CD4-positive, alpha-beta memory T cell (primary cell): Measurements from ENCODE around the gene NCOA3. TPM values are rescaled to one million over a fixed set of nuclear protein-coding genes. Genes with fewer than 3 reads are reported as not detected.

ENCODE experiments used
- CTCF ChIA-PET: fragments of 350-600 bp; sonication (Branson Sonifier 250); formaldehyde crosslinking; loops from one replicate; lab custom pipeline; 2021; ENCODE audit warnings: inconsistent platforms; ENCODE audit not compliant: partially characterized antibody; lab: Charles Lee
- POLR2A ChIA-PET: fragments of 350-600 bp; sonication (Branson Sonifier 250); formaldehyde crosslinking; loops from one replicate; lab custom pipeline; 2021; ENCODE audit not compliant: partially characterized antibody; lab: Charles Lee
- DNase-seq, 5 donors: peaks; one replicate each; pipeline versions ENCODE4 v3.0.0 to v3.0.0-alpha.2; 2020 to 2022; ENCODE audit warnings: mixed read lengths in 1 of 5
- H3K27ac ChIP-seq: one replicate; pipeline ENCODE4 v1.7.0; 2013; ENCODE audit warnings: low read depth, low read length
- H3K27me3 ChIP-seq: 2 replicates; pipeline ENCODE4 v1.7.0; 2013; ENCODE audit warnings: mild to moderate bottlenecking, low read length, moderate library complexity; ENCODE audit not compliant: insufficient read depth
- H3K36me3 ChIP-seq: 2 replicates; pipeline ENCODE4 v1.7.0; 2013; ENCODE audit warnings: mild to moderate bottlenecking, low read length, moderate library complexity; ENCODE audit not compliant: insufficient read depth
- H3K4me1 ChIP-seq: 2 replicates; pipeline ENCODE4 v1.7.0; 2013; ENCODE audit warnings: mild to moderate bottlenecking, low read length, moderate library complexity; ENCODE audit not compliant: insufficient read depth
- H3K4me3 ChIP-seq, 2 donors: one replicate each; pipeline ENCODE4 v1.7.0; 2013; ENCODE audit warnings: low read length in 2 of 2, mild to moderate bottlenecking in 1 of 2
- H3K9me3 ChIP-seq, 2 donors: one replicate each; pipeline ENCODE4 v1.7.0; 2013; ENCODE audit warnings: low read length in 2 of 2, control low read depth in 1 of 2; ENCODE audit not compliant: control insufficient read depth in 1 of 2
- H3K27ac Mint-ChIP-seq, 7 donors: one replicate each; pipeline ENCODE4 v1.8.0; 2020 to 2021; ENCODE audit warnings: mixed read lengths in 7 of 7, mild to moderate bottlenecking in 6 of 7, inconsistent platforms in 3 of 7, moderate library complexity in 3 of 7
- H3K27me3 Mint-ChIP-seq, 2 donors: one replicate each; pipeline ENCODE4 v1.8.0; 2020 to 2021; ENCODE audit warnings: mixed read lengths in 2 of 2
- H3K36me3 Mint-ChIP-seq, 2 donors: one replicate each; pipeline ENCODE4 v1.8.0; 2020 to 2021; ENCODE audit warnings: mixed read lengths in 2 of 2, inconsistent platforms in 1 of 2, mild to moderate bottlenecking in 1 of 2
- H3K4me1 Mint-ChIP-seq, 4 donors: one replicate each; pipeline ENCODE4 v1.8.0; 2020 to 2021; ENCODE audit warnings: mixed read lengths in 4 of 4, mild to moderate bottlenecking in 1 of 4
- H3K4me3 Mint-ChIP-seq, 8 donors: one replicate each; pipeline ENCODE4 v1.8.0; 2020 to 2021; ENCODE audit warnings: mixed read lengths in 8 of 8, mild to moderate bottlenecking in 7 of 8, moderate library complexity in 6 of 8, inconsistent platforms in 3 of 8
- H3K9me3 Mint-ChIP-seq, 8 donors: one replicate each; pipeline ENCODE4 v1.8.0; 2020 to 2021; ENCODE audit warnings: mixed read lengths in 8 of 8, mild to moderate bottlenecking in 5 of 8, inconsistent platforms in 3 of 8, moderate library complexity in 1 of 8
- intact Hi-C: fragments of 100-400 bp; cut with micrococcal nuclease; formaldehyde crosslinking; loops from one replicate; pipeline ENCODE4 v1.15.1; 2023
- polyA plus RNA-seq, 2 donors: library from polyadenylated mRNA; unstranded; fragments of 300-500 nt; fragmentation: Illumina TruSeq; gene quantifications; one replicate each; pipeline ENCODE4 v1.2.3, GENCODE V29; 2021
- total RNA-seq, 2 experiments: library from RNA; stranded (reverse); gene quantifications; one replicate each; pipeline ENCODE4 v1.2.3, GENCODE V29; 2021

Gene NCOA3
- total and polyA plus RNA-seq, 4 experiments from 2014 or later = 7.0 to 74.7 (median 46.2) TPM

- peaks cover 26 to 41% (median 34%) of the 10 kb centered on the region in 4 donors for H3K4me1 Mint-ChIP-seq
- H3K27ac Mint-ChIP-seq = peak overlapping the region in 4 of 7 donors; percentile 22 to 58 (median 30)
- peak overlapping the region in 3 of 8 donors; percentile 2 to 8 (median 2) for H3K4me3 Mint-ChIP-seq
- no peaks in the 10 kb centered on the region for H3K9me3 ChIP-seq
- H3K36me3 ChIP-seq = no peaks in the 10 kb centered on the region
- H3K4me3 ChIP-seq = no peak overlapping the region
- H3K9me3 Mint-ChIP-seq = peaks cover 0 to 10% (median 3%) of the 10 kb centered on the region in 8 donors
- no peaks in the 10 kb centered on the region for H3K27me3 ChIP-seq
- ChIA-PET POLR2A (interaction anchor here (1.1 to 1.5 kb wide), 2 partner anchors 9 to 25 kb away, joined by 3 to 4 read pairs; no protein-coding TSS in a partner anchor), CTCF (interaction anchor here (1.3 kb wide), 1 partner anchor 19 kb away, joined by 3 read pairs; no protein-coding TSS in a partner anchor)
- H3K36me3 Mint-ChIP-seq = peaks cover 27 to 37% of the 10 kb centered on the region in 2 donors
- intact Hi-C loops = no loop called here
- H3K27me3 Mint-ChIP-seq = no peaks in the 10 kb centered on the region
- DNase-seq = no peak
- H3K4me1 ChIP-seq = peaks cover 12% of the 10 kb centered on the region
- H3K27ac ChIP-seq = no peak overlapping the region
These were observed 25.5 kb downstream of the NCOA3 start for GRCh38 chr20:47527004-47527800.

DNA sequence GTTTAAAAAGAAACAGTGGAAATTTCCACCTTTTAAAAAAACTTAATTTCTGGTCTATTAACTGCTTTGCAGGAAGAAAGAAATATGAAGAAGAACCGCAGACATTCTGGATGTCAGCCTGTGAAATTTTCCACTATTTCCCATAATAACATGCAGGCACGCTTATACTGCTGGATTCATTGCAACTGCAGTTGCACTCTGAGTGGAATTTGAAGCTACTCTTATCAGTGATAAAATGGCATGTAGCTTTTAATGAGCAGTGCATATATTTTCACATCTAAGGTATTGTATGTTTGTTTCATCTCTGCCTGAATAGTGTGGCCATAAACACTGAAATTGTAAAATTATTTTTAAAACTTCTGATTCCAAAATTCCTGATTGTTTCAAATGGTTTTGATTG is 28.2 kb downstream of the NCOA3 start:
- H3K27ac ChIP-seq = no peak overlapping the region
- ChIA-PET POLR2A (no interaction called here), CTCF (interaction anchor here (0.7 kb wide), 1 partner anchor 1543 kb away, joined by 3 read pairs; no protein-coding TSS in a partner anchor)
- no peaks in the 10 kb centered on the region for H3K36me3 ChIP-seq
- H3K27me3 ChIP-seq = no peaks in the 10 kb centered on the region
- H3K27ac Mint-ChIP-seq = peak overlapping the region in 2 of 7 donors; percentile 7 to 24
- H3K27me3 Mint-ChIP-seq = no peaks in the 10 kb centered on the region
- H3K36me3 Mint-ChIP-seq = peaks cover 20 to 28% of the 10 kb centered on the region in 2 donors
- DNase-seq = no peak
- no peak overlapping the region for H3K4me3 Mint-ChIP-seq
- H3K4me1 Mint-ChIP-seq = peaks cover 26 to 44% (median 36%) of the 10 kb centered on the region in 4 donors
- H3K9me3 Mint-ChIP-seq = peaks cover 0 to 10% (median under 1%) of the 10 kb centered on the region in 8 donors
- no peaks in the 10 kb centered on the region for H3K9me3 ChIP-seq
- H3K4me1 ChIP-seq = peaks cover 10% of the 10 kb centered on the region
- intact Hi-C loops = no loop called here
- H3K4me3 ChIP-seq = no peak overlapping the region

DNA sequence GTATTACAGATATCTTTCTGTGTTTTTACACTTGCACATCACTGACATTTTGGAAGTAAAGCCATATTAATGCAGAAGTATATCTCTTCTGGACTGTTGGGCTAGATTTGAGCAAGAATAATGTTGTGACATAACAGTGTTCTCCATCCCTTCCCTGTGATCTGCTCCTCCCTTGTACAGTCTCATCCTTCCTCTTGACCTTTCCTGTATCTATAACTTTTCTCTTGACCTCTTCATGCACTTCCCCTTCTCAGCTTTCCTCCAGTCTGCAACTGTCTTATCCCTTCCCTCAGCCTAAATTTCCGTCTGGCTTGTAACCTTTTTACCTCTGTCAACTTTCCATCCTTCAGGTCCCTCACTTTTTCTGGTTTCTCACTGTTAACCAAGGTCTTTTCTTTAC is 29.8 kb downstream of the NCOA3 start:
- Mint-ChIP-seq H3K9me3 (peaks cover 0 to 9% (median under 1%) of the 10 kb centered on the region in 8 donors), H3K4me3 (no peak overlapping the region), H3K36me3 (peaks cover 24 to 31% of the 10 kb centered on the region in 2 donors), H3K4me1 (peaks cover 34 to 52% (median 44%) of the 10 kb centered on the region in 4 donors), H3K27me3 (no peaks in the 10 kb centered on the region), H3K27ac (peak overlapping the region in 1 of 7 donors; percentile 61)
- ChIA-PET CTCF (no interaction called here), POLR2A (interaction anchor here (0.7 kb wide), 1 partner anchor 29 kb away, joined by 3 read pairs; no protein-coding TSS in a partner anchor)
- intact Hi-C loops = no loop called here
- no peak overlapping the region for H3K27ac ChIP-seq
- peaks cover 14% of the 10 kb centered on the region for H3K4me1 ChIP-seq
- H3K4me3 ChIP-seq = no peak overlapping the region
- H3K27me3 ChIP-seq = no peaks in the 10 kb centered on the region
- H3K9me3 ChIP-seq = no peaks in the 10 kb centered on the region
- DNase-seq = no peak
- no peaks in the 10 kb centered on the region for H3K36me3 ChIP-seq

GRCh38 chr20:47532002-47532401 is 30.3 kb downstream of the NCOA3 start:
- Mint-ChIP-seq H3K27ac (peak overlapping the region in 3 of 7 donors; percentile 18 to 57 (median 50)), H3K4me3 (peak overlapping the region in 1 of 8 donors; percentile 15), H3K9me3 (peaks cover 0 to 7% (median under 1%) of the 10 kb centered on the region in 8 donors), H3K27me3 (no peaks in the 10 kb centered on the region), H3K4me1 (peaks cover 35 to 54% (median 43%) of the 10 kb centered on the region in 4 donors), H3K36me3 (peaks cover 23 to 30% of the 10 kb centered on the region in 2 donors)
- ChIA-PET CTCF (no interaction called here), POLR2A (interaction anchor here (0.7 kb wide), 1 partner anchor 30 kb away, joined by 3 read pairs; no protein-coding TSS in a partner anchor)
- no peak for DNase-seq
- H3K9me3 ChIP-seq = no peaks in the 10 kb centered on the region
- intact Hi-C loops = no loop called here
- no peaks in the 10 kb centered on the region for H3K27me3 ChIP-seq
- H3K4me3 ChIP-seq = no peak overlapping the region
- H3K4me1 ChIP-seq = peaks cover 15% of the 10 kb centered on the region
- no peak overlapping the region for H3K27ac ChIP-seq
- H3K36me3 ChIP-seq = no peaks in the 10 kb centered on the region

- ChIA-PET CTCF (no interaction called here), POLR2A (no interaction called here)
- no peak overlapping the region for H3K4me3 Mint-ChIP-seq
- no peak overlapping the region for H3K27ac ChIP-seq
- peak overlapping the region in 3 of 7 donors; percentile 18 to 33 (median 23) for H3K27ac Mint-ChIP-seq
- H3K27me3 ChIP-seq = no peaks in the 10 kb centered on the region
- intact Hi-C loops = no loop called here
- H3K4me1 ChIP-seq = peaks cover 21% of the 10 kb centered on the region
- no peak for DNase-seq
- no peaks in the 10 kb centered on the region for H3K27me3 Mint-ChIP-seq
- no peaks in the 10 kb centered on the region for H3K9me3 ChIP-seq
- H3K9me3 Mint-ChIP-seq = no peaks in the 10 kb centered on the region
- peaks cover 31 to 56% (median 39%) of the 10 kb centered on the region in 4 donors for H3K4me1 Mint-ChIP-seq
- no peaks in the 10 kb centered on the region for H3K36me3 ChIP-seq
- H3K4me3 ChIP-seq = no peak overlapping the region
- peaks cover 18 to 22% of the 10 kb centered on the region in 2 donors for H3K36me3 Mint-ChIP-seq
These were observed 31.9 kb downstream of the NCOA3 start for GRCh38 chr20:47533518-47534062.

GRCh38 chr20:47534405-47534804 is 32.7 kb downstream of the NCOA3 start:
- Mint-ChIP-seq H3K4me1 (peaks cover 36 to 62% (median 46%) of the 10 kb centered on the region in 4 donors), H3K9me3 (no peaks in the 10 kb centered on the region), H3K4me3 (peak overlapping the region in 1 of 8 donors; percentile 26), H3K27ac (peak overlapping the region in 3 of 7 donors; percentile 9 to 53 (median 22)), H3K27me3 (no peaks in the 10 kb centered on the region), H3K36me3 (peaks cover 18 to 22% of the 10 kb centered on the region in 2 donors)
- no peak for DNase-seq
- Histone ChIP-seq H3K27me3 (no peaks in the 10 kb centered on the region), H3K4me3 (no peak overlapping the region), H3K4me1 (peaks cover 29% of the 10 kb centered on the region), H3K27ac (no peak overlapping the region), H3K36me3 (no peaks in the 10 kb centered on the region), H3K9me3 (no peaks in the 10 kb centered on the region)
- ChIA-PET CTCF (no interaction called here), POLR2A (interaction anchor here (0.7 kb wide), 1 partner anchor 13 kb away, joined by 3 read pairs; no protein-coding TSS in a partner anchor)
- intact Hi-C loops = no loop called here

DNA sequence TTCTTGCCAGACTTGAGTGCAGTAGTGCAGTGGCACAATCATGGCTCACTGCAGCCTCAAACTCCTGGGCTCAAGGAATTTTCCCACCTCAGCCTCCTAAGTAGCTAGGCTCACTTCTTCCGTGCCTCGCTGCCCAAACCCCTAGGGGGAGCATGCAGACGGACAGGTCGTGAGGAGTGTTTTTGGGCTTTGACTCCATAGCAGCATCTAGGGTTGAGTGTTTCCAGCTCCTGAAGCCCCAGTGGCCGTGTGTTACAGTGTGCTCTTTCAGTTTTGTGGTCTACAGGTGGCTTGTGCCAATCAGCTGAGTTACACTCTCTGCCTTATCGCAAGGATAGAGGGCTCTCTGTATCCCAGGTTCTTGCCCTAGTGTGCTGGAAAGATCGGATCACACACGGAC is 33.4 kb downstream of the NCOA3 start:
- H3K4me1 ChIP-seq = peaks cover 33% of the 10 kb centered on the region
- Mint-ChIP-seq H3K36me3 (peaks cover 17 to 18% of the 10 kb centered on the region in 2 donors), H3K4me3 (no peak overlapping the region), H3K9me3 (no peaks in the 10 kb centered on the region), H3K27ac (no peak overlapping the region), H3K27me3 (no peaks in the 10 kb centered on the region), H3K4me1 (peaks cover 35 to 63% (median 45%) of the 10 kb centered on the region in 4 donors)
- POLR2A ChIA-PET = interaction anchor here (0.6 kb wide), 1 partner anchor 21 kb away, joined by 3 read pairs; no protein-coding TSS in a partner anchor
- no peak for DNase-seq
- intact Hi-C loops = no loop called here
- CTCF ChIA-PET = no interaction called here
- H3K4me3 ChIP-seq = no peak overlapping the region
- H3K27ac ChIP-seq = no peak overlapping the region
- H3K9me3 ChIP-seq = no peaks in the 10 kb centered on the region
- H3K36me3 ChIP-seq = no peaks in the 10 kb centered on the region
- no peaks in the 10 kb centered on the region for H3K27me3 ChIP-seq
